Spinal cord (tissue), 10 donors: ENCODE measurements around the gene PSMA8. TPM values are rescaled to one million over a fixed set of nuclear protein-coding genes. Genes with fewer than 3 reads are reported as not detected.
"Not testable (repeated sequence)": the region's sequence is repeated elsewhere in the genome, so short reads cannot be mapped to it uniquely, and the experiment has no call there.

ENCODE experiments used
- DNase-seq, 6 donors: peaks; one replicate each; pipeline versions ENCODE4 v3.0.0 to v3.0.0-alpha.2; 2013 to 2015; ENCODE audit warnings: low spot score in 6 of 6, low read depth in 4 of 6
- H3K27ac ChIP-seq: one replicate; pipeline ENCODE4 v1.5.1; 2013; ENCODE audit warnings: low read depth, low read length, control low read depth
- H3K27me3 ChIP-seq: one replicate; pipeline ENCODE4 v1.6.1; 2013; ENCODE audit warnings: low read length; ENCODE audit not compliant: control insufficient read depth, insufficient read depth
- H3K36me3 ChIP-seq: one replicate; pipeline ENCODE4 v1.6.1; 2013; ENCODE audit warnings: low read length; ENCODE audit not compliant: control insufficient read depth, insufficient read depth
- H3K4me1 ChIP-seq: one replicate; pipeline ENCODE4 v1.6.1; 2013; ENCODE audit warnings: low read length; ENCODE audit not compliant: control insufficient read depth, insufficient read depth
- H3K4me3 ChIP-seq: one replicate; pipeline ENCODE4 v1.5.1; 2013; ENCODE audit warnings: low read depth, low read length, control low read depth
- H3K9me3 ChIP-seq: one replicate; pipeline ENCODE4 v1.6.1; 2013; ENCODE audit warnings: low read length; ENCODE audit not compliant: control insufficient read depth, insufficient read depth
- WGBS: methylation state at CpG from one replicate; pipeline ENCODE4 v1.1.5; 2013; ENCODE audit warnings: missing lambda C conversion rate; ENCODE audit not compliant: insufficient coverage; 5-methylcytosine and 5-hydroxymethylcytosine counted together
- polyA plus RNA-seq, 2 donors: library from polyadenylated mRNA; unstranded; fragments of 120-200 nt; gene quantifications; one replicate each; pipeline ENCODE4 v1.2.1, GENCODE V29; 2013; ENCODE audit not compliant: insufficient read length in 2 of 2
- total RNA-seq, 2 donors: library from RNA; depleted of rRNA in 1 of 2; stranded (reverse); fragments of 120-200 nt in 1 of 2; fragments of >200 nt in 1 of 2; gene quantifications; one replicate each; pipeline versions ENCODE4 v1.2.3 to v1.2.4, GENCODE V29; 2013 to 2014
- donor health status: healthy.

The PSMA8 gene
- total and polyA plus RNA-seq, 4 donors, result 0.20 to 0.21 (median 0.21) TPM; not detected in 1

- 0% methylated on average over 101 of the region's 101 CpGs for WGBS
- peaks cover 3% of the 10 kb centered on the region for H3K27me3 ChIP-seq
Observed at GRCh38 chr18:26226229-26227050, 92.8 kb downstream of the PSMA8 start, which contains the start of gene TAF4B. TSS of gene TAF4B (plus strand) at chr18:26226445. CDS start at chr18:26226934, 489 bp downstream.

GRCh38 chr18:26227051-26227670, 93.5 kb downstream of the PSMA8 start:
- DNase-seq, result peak in 3 of 6 donors; percentile 2 to 23 (median 12)
- Histone ChIP-seq H3K27ac (no peak overlapping the region), H3K4me1 (peaks cover 8% of the 10 kb centered on the region), H3K4me3 (peak overlapping the region; percentile 70), H3K27me3 (peaks cover 3% of the 10 kb centered on the region), H3K9me3 (no peaks in the 10 kb centered on the region), H3K36me3 (no peaks in the 10 kb centered on the region)
- WGBS, result 14% methylated on average over 25 of the region's 28 CpGs

More at GRCh38 chr18:26226229-26227050, 92.8 kb downstream of the PSMA8 start, which contains the start of gene TAF4B:
- peak within 1 kb of the TSS; percentile 70 for H3K4me3 ChIP-seq
- H3K27ac ChIP-seq, result peak within 1 kb of the TSS; percentile 63
- H3K36me3 ChIP-seq, result no peaks in the 10 kb centered on the region
- H3K4me1 ChIP-seq, result peaks cover 8% of the 10 kb centered on the region
- DNase-seq, result peak; percentile 82 to 98 (median 89)
- H3K9me3 ChIP-seq, result no peaks in the 10 kb centered on the region

- DNase-seq, result no peak
- H3K9me3 ChIP-seq, result no peaks in the 10 kb centered on the region
- no peak overlapping the region for H3K4me3 ChIP-seq
- no peak overlapping the region for H3K27ac ChIP-seq
- peaks cover 8% of the 10 kb centered on the region for H3K4me1 ChIP-seq
- peaks cover 3% of the 10 kb centered on the region for H3K27me3 ChIP-seq
- no peaks in the 10 kb centered on the region for H3K36me3 ChIP-seq
- 100% methylated on average over 1 of the region's 6 CpGs for WGBS
Observed at GRCh38 chr18:26228562-26229260, 95.0 kb downstream of the PSMA8 start.

DNA sequence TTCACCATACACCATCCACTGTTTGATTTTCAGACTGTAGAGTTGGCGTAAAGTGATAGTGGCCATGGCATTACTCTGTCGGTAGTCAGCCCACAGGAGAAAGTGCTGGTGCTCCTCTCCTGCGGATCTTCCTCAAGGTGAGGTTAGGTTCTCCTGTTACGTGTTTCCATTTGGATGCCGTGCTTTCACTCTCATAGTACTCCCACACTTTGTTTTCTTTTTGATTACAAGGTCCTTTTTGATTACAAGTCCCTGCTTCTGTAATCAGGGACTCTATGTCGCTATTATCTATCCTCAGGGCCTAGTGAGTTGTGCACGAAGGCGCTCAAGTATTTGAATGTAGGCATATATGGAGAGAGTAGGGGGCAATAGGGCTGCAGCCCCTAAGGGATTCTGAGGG, 96.8 kb downstream of the PSMA8 start:
- Histone ChIP-seq H3K9me3 (no peaks in the 10 kb centered on the region), H3K36me3 (no peaks in the 10 kb centered on the region), H3K4me1 (peaks cover 8% of the 10 kb centered on the region), H3K4me3 (no peak overlapping the region), H3K27ac (no peak overlapping the region), H3K27me3 (peaks cover 3% of the 10 kb centered on the region)
- DNase-seq, result no peak
- 81% methylated on average over 2 of the region's 8 CpGs for WGBS

DNA sequence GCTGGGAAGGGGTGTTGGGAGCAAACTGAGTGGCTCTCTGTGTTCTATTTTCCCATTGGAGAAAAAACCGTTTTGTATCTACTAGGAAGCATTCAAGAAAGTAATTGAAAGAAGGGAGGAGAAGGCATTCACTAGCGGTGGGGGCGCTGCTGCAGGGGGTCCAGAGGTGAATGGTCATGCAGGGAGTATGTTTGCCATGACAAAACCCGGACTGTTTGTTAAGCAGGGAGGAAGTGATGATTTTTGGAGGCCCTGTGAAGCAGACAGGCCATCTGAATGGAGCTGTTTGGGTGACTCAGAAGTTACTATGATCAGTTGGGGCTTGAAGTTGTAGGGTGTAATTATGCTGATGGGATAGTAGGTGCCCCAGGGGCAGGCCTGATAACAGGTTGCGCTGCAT, 99.5 kb downstream of the PSMA8 start:
- WGBS, result 58% methylated on average over 5 of the region's 5 CpGs
- no peaks in the 10 kb centered on the region for H3K4me1 ChIP-seq
- H3K9me3 ChIP-seq, result no peaks in the 10 kb centered on the region
- H3K27ac ChIP-seq, result no peak overlapping the region
- H3K27me3 ChIP-seq, result no peaks in the 10 kb centered on the region
- H3K36me3 ChIP-seq, result no peaks in the 10 kb centered on the region
- H3K4me3 ChIP-seq, result no peak overlapping the region
- no peak for DNase-seq

- not testable (repeated sequence) for H3K27ac ChIP-seq, H3K27me3 ChIP-seq, H3K4me1 ChIP-seq, H3K36me3 ChIP-seq, H3K9me3 ChIP-seq, DNase-seq, H3K4me3 ChIP-seq
- WGBS, result no CpG with 5 or more reads among the region's 2 CpGs
Observed at GRCh38 chr18:26237363-26237762, 103.7 kb downstream of the PSMA8 start.

DNA sequence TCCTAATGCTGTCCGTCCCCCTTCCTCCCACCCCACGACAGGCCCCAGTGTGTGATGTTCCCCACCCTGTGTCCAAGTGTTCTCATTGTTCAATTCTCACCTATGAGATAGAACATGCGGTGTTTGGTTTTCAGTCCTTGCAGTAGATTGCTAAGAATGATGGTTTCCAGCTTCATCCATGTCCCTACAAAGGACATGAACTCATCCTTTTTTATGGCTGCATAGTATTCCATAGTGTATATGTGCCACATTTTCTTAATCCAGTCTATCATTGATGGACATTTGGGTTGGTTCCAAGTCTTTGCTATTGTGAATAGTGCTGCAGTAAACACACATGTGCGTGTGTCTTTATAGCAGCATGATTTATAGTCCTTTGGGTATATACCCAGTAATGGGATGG, 105.0 kb downstream of the PSMA8 start:
- H3K36me3 ChIP-seq, H3K4me1 ChIP-seq, H3K4me3 ChIP-seq, DNase-seq, H3K9me3 ChIP-seq, H3K27me3 ChIP-seq, H3K27ac ChIP-seq: not testable (repeated sequence)
- no CpG with 5 or more reads among the region's 4 CpGs for WGBS

DNA sequence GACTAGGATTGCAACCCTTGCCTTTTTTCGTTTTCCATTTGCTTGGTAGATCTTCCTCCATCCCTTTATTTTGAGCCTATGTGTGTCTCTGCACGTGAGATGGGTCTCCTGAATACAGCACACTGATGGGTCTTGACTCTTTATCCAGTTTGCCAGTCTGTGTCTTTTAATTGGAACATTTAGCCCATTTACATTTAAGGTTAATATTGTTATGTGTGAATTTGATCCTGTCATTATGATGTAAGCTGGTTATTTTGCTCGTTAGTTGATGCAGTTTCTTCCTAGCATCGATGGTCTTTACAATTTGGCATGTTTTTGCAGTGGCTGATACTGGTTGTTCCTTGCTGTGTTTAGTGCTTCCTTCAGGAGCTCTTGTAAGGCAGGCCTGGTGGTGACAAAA, 108.7 kb downstream of the PSMA8 start:
- H3K27me3 ChIP-seq, H3K9me3 ChIP-seq, DNase-seq, H3K36me3 ChIP-seq, H3K4me1 ChIP-seq, H3K4me3 ChIP-seq, H3K27ac ChIP-seq: not testable (repeated sequence)
- no CpG with 5 or more reads among the region's 4 CpGs for WGBS
